ENCODE measurements around the gene KRTAP9-4.
"Not testable (repeated sequence)": the region's sequence is repeated elsewhere in the genome, so short reads cannot be mapped to it uniquely, and the experiment has no call there.

KRTAP9-4 gene

GRCh38 chr17:41230094-41230493 lies 19.4 kb upstream of the KRTAP9-4 start:
- TF ChIP-seq CTCF (IDR thresholded peaks at IDR 0.05; ENCODE audit: low read length, missing control alignments): no peak
- H3K4me3 ChIP-seq (replicated peaks; ENCODE audit: low read depth, low read length): no peak overlapping the region
- DNase-seq (ENCODE audit: low read depth): no peak

- DNase-seq (ENCODE audit: low read depth): no peak
- H3K4me3 ChIP-seq (replicated peaks; ENCODE audit: low read depth, low read length): no peak overlapping the region
- no peak for TF ChIP-seq CTCF (IDR thresholded peaks at IDR 0.05; ENCODE audit: low read length, missing control alignments)
These were observed 17.8 kb upstream of the KRTAP9-4 start for GRCh38 chr17:41231731-41232130.

- not testable (repeated sequence) for DNase-seq (ENCODE audit: low read depth); H3K4me3 ChIP-seq (replicated peaks; ENCODE audit: low read depth, low read length)
These were observed 16.9 kb upstream of the KRTAP9-4 start, which contains the start of gene KRTAP9-3 for GRCh38 chr17:41232399-41233105. TSS of gene KRTAP9-3 (plus strand) at chr17:41232449. CDS start at chr17:41232502, 53 bp downstream.

- not testable (repeated sequence) for H3K4me3 ChIP-seq (replicated peaks; ENCODE audit: low read depth, low read length); DNase-seq (ENCODE audit: low read depth)
These were observed 12.4 kb upstream of the KRTAP9-4 start for GRCh38 chr17:41237116-41237515.

- DNase-seq (ENCODE audit: low read depth); H3K4me3 ChIP-seq (replicated peaks; ENCODE audit: low read depth, low read length): not testable (repeated sequence)
These were observed 11.5 kb upstream of the KRTAP9-4 start, which contains the start of gene KRTAP9-8 for GRCh38 chr17:41237949-41238437. TSS of gene KRTAP9-8 (plus strand) at chr17:41237999. CDS start at chr17:41238052, 53 bp downstream.

- DNase-seq (ENCODE audit: low read depth); H3K4me3 ChIP-seq (replicated peaks; ENCODE audit: low read depth, low read length): not testable (repeated sequence)
These were observed 2.3 kb upstream of the KRTAP9-4 start for GRCh38 chr17:41246995-41247787.

GRCh38 chr17:41251261-41251660 lies 1.8 kb downstream of the KRTAP9-4 start:
- no peak overlapping the region for H3K4me3 ChIP-seq (replicated peaks; ENCODE audit: low read depth, low read length)
- TF ChIP-seq CTCF (IDR thresholded peaks at IDR 0.05; ENCODE audit: low read length, missing control alignments): no peak
- no peak for DNase-seq (ENCODE audit: low read depth)

GRCh38 chr17:41254861-41255260 lies 5.4 kb downstream of the KRTAP9-4 start:
- TF ChIP-seq CTCF (IDR thresholded peaks at IDR 0.05; ENCODE audit: low read length, missing control alignments): no peak
- no peak for DNase-seq (ENCODE audit: low read depth)
- no peak overlapping the region for H3K4me3 ChIP-seq (replicated peaks; ENCODE audit: low read depth, low read length)

- not testable (repeated sequence) for H3K4me3 ChIP-seq (replicated peaks; ENCODE audit: low read depth, low read length); DNase-seq (ENCODE audit: low read depth)
These were observed 6.1 kb downstream of the KRTAP9-4 start, which contains the start of gene KRTAP9-9 for GRCh38 chr17:41255381-41256290. TSS of gene KRTAP9-9 (plus strand) at chr17:41255384.

Data from fibroblast of pulmonary artery (primary cell).